H9 (cell line): ENCODE data around the gene OR52W1. TPM values are rescaled to one million over a fixed set of nuclear protein-coding genes. Genes with fewer than 3 reads are reported as not detected.

Experiments used
- DNase-seq: peaks from one replicate; pipeline ENCODE4 v3.0.0-alpha.2; 2017
- H2AFZ ChIP-seq: one replicate; pipeline ENCODE4 v1.6.1; 2013; ENCODE audit warnings: mild to moderate bottlenecking, low read length, control low read depth, moderate library complexity
- H2AK5ac ChIP-seq: 2 replicates; pipeline ENCODE4 v1.6.1; 2013; ENCODE audit warnings: low read length, control low read depth, mixed read lengths; ENCODE audit not compliant: insufficient read length
- H2BK120ac ChIP-seq: one replicate; pipeline ENCODE4 v1.6.1; 2013; ENCODE audit warnings: low read depth, mild to moderate bottlenecking, low read length, control low read depth, inconsistent platforms; ENCODE audit not compliant: poor library complexity, severe bottlenecking
- H2BK12ac ChIP-seq: 2 replicates; pipeline ENCODE4 v1.6.1; 2013; ENCODE audit warnings: low read length, control low read depth, mixed read lengths, low read depth; ENCODE audit not compliant: insufficient read length
- H2BK15ac ChIP-seq: 2 replicates; pipeline ENCODE4 v1.6.1; 2013; ENCODE audit warnings: low read depth, low read length, control low read depth
- H2BK20ac ChIP-seq: one replicate; pipeline ENCODE4 v1.6.1; 2013; ENCODE audit warnings: low read depth, mild to moderate bottlenecking, low read length, control low read depth, inconsistent platforms; ENCODE audit not compliant: poor library complexity, severe bottlenecking
- H2BK5ac ChIP-seq: 2 replicates; pipeline ENCODE4 v1.6.1; 2013; ENCODE audit warnings: low read length, control low read depth, mixed read lengths; ENCODE audit not compliant: insufficient read length
- H3K14ac ChIP-seq: 2 replicates; pipeline ENCODE4 v1.6.1; 2013; ENCODE audit warnings: low read length, control low read depth; ENCODE audit not compliant: insufficient read depth
- H3K18ac ChIP-seq: 2 replicates; pipeline ENCODE4 v1.6.1; 2013; ENCODE audit warnings: low read depth, mild to moderate bottlenecking, mixed read lengths, low read length, control low read depth; ENCODE audit not compliant: insufficient read length
- H3K23ac ChIP-seq: 2 replicates; pipeline ENCODE4 v1.6.1; 2013; ENCODE audit warnings: low read length, control low read depth, mixed read lengths, low read depth; ENCODE audit not compliant: insufficient read length
- H3K23me2 ChIP-seq: 2 replicates; pipeline ENCODE4 v1.6.1; 2013; ENCODE audit warnings: low read depth, mild to moderate bottlenecking, mixed read lengths, low read length, control low read depth; ENCODE audit not compliant: insufficient read length, poor library complexity, severe bottlenecking
- H3K27ac ChIP-seq: 2 replicates; pipeline ENCODE4 v1.5.1; 2013; ENCODE audit warnings: low read length, control low read depth, mixed read lengths, low read depth; ENCODE audit not compliant: insufficient read length
- H3K27me3 ChIP-seq: 2 replicates; pipeline ENCODE4 v1.6.1; 2013; ENCODE audit warnings: low read length, control low read depth, inconsistent platforms; ENCODE audit not compliant: insufficient read depth
- H3K4ac ChIP-seq: 2 replicates; pipeline ENCODE4 v1.6.1; 2013; ENCODE audit warnings: low read depth, mild to moderate bottlenecking, control low read depth, inconsistent platforms, low read length, moderate library complexity
- H3K4me1 ChIP-seq: 2 replicates; pipeline ENCODE4 v1.6.1; 2013; ENCODE audit warnings: low read length, control low read depth, inconsistent platforms; ENCODE audit not compliant: insufficient read depth
- H3K4me2 ChIP-seq: 2 replicates; pipeline ENCODE4 v1.6.1; 2013; ENCODE audit warnings: low read length, control low read depth, mixed read lengths; ENCODE audit not compliant: insufficient read length, insufficient read depth
- H3K56ac ChIP-seq: 2 replicates; pipeline ENCODE4 v1.6.1; 2013; ENCODE audit warnings: low read depth, mild to moderate bottlenecking, mixed read lengths, low read length, control low read depth; ENCODE audit not compliant: insufficient read length
- H3K79me1 ChIP-seq: 2 replicates; pipeline ENCODE4 v1.6.1; 2013; ENCODE audit warnings: low read depth, mild to moderate bottlenecking, moderate library complexity, low read length, control low read depth, inconsistent platforms; ENCODE audit not compliant: insufficient read depth, poor library complexity, severe bottlenecking
- H3K79me2 ChIP-seq: 2 replicates; pipeline ENCODE4 v1.6.1; 2013; ENCODE audit warnings: low read length, control low read depth, inconsistent platforms; ENCODE audit not compliant: insufficient read depth
- H3K9ac ChIP-seq: 2 replicates; pipeline ENCODE4 v1.6.1; 2013; ENCODE audit warnings: low read length, control low read depth, mixed read lengths; ENCODE audit not compliant: insufficient read length; ENCODE audit errors: extremely low read depth
- H3K9me3 ChIP-seq: one replicate; pipeline ENCODE4 v1.6.1; 2013; ENCODE audit warnings: low read depth, low read length, inconsistent platforms; ENCODE audit not compliant: control insufficient read depth
- H3T11ph ChIP-seq: one replicate; pipeline ENCODE4 v1.6.1; 2013; ENCODE audit warnings: mild to moderate bottlenecking, low read length, control low read depth, inconsistent platforms
- H4K20me1 ChIP-seq: one replicate; pipeline ENCODE4 v1.6.1; 2013; ENCODE audit not compliant: control insufficient read depth, insufficient read length, insufficient read depth
- H4K5ac ChIP-seq: 2 replicates; pipeline ENCODE4 v1.6.1; 2013; ENCODE audit warnings: low read depth, mild to moderate bottlenecking, mixed read lengths, low read length, control low read depth; ENCODE audit not compliant: insufficient read length
- H4K8ac ChIP-seq: replicated peaks from 2 replicates; pipeline ENCODE4 v1.6.1; 2013; ENCODE audit warnings: low read length, control low read depth, mixed read lengths, low read depth; ENCODE audit not compliant: insufficient read length
- H4K91ac ChIP-seq: 2 replicates; pipeline ENCODE4 v1.6.1; 2013; ENCODE audit warnings: low read depth, mild to moderate bottlenecking, moderate library complexity, mixed read lengths, low read length, control low read depth; ENCODE audit not compliant: insufficient read length
- H3K27ac Mint-ChIP-seq, 3 experiments: 2 replicates in 2 of 3; 3 replicates in 1 of 3; pipeline ENCODE4 v1.8.0; 2020 to 2021; ENCODE audit warnings: mixed read lengths in 3 of 3, mild to moderate bottlenecking in 1 of 3, moderate library complexity in 1 of 3
- H3K27me3 Mint-ChIP-seq: 2 replicates; pipeline ENCODE4 v1.8.0; 2021; ENCODE audit warnings: low read depth, mild to moderate bottlenecking, moderate library complexity, mixed read lengths
- H3K36me3 Mint-ChIP-seq, 3 experiments: 2 replicates in 2 of 3; 3 replicates in 1 of 3; pipeline ENCODE4 v1.8.0; 2020 to 2021; ENCODE audit warnings: low read depth in 3 of 3, mixed read lengths in 3 of 3; ENCODE audit not compliant: insufficient read depth in 1 of 3
- H3K4me1 Mint-ChIP-seq, 2 experiments: 2 replicates each; pipeline ENCODE4 v1.8.0; 2020; ENCODE audit warnings: mixed read lengths in 2 of 2
- H3K4me3 Mint-ChIP-seq, 2 experiments: 2 replicates in 1 of 2; 3 replicates in 1 of 2; pipeline ENCODE4 v1.8.0; 2020 to 2021; ENCODE audit warnings: mild to moderate bottlenecking in 2 of 2, mixed read lengths in 2 of 2, moderate library complexity in 1 of 2
- H3K9me3 Mint-ChIP-seq, 2 experiments: 2 replicates in 1 of 2; 3 replicates in 1 of 2; pipeline ENCODE4 v1.8.0; 2020; ENCODE audit warnings: mild to moderate bottlenecking in 2 of 2, mixed read lengths in 2 of 2, moderate library complexity in 1 of 2
- CTCF ChIP-seq: fragments of 200-600 bp; sonication (generic); conservative IDR thresholded peaks from 3 replicates; pipeline ENCODE4 v1.8.0; 2021; ENCODE audit warnings: antibody characterized with exemption, mild to moderate bottlenecking
- WGBS: extraction: QIAGEN DNeasy Blood & Tissue Kit; methylation state at CpG from one replicate; pipeline ENCODE4 v1.1.7; 2013; ENCODE audit warnings: missing lambda C conversion rate, low lambda C conversion rate, mixed read lengths; ENCODE audit not compliant: insufficient read length; ENCODE audit errors: extremely low coverage; 5-methylcytosine and 5-hydroxymethylcytosine counted together
- total RNA-seq: library from RNA; stranded (reverse); gene quantifications from 2 replicates; pipeline ENCODE4 v1.2.1, GENCODE V29; 2021

The OR52W1 gene
- total RNA-seq, 1 experiment from 2014 or later = not detected

- H3K4me1 Mint-ChIP-seq = no peaks in the 10 kb centered on the region
- Histone ChIP-seq H3K56ac (no peak overlapping the region), H3K27ac (no peak overlapping the region), H4K91ac (no peak overlapping the region), H3K14ac (no peak overlapping the region), H3K79me2 (no peaks in the 10 kb centered on the region), H2BK15ac (no peak overlapping the region), H3K4me1 (no peaks in the 10 kb centered on the region), H3K18ac (no peak overlapping the region), H3K79me1 (no peaks in the 10 kb centered on the region), H4K5ac (no peak overlapping the region), H3K27me3 (no peaks in the 10 kb centered on the region), H2BK5ac (no peak overlapping the region), H3K23ac (no peak overlapping the region), H3K23me2 (no peaks in the 10 kb centered on the region), H3T11ph (no peak overlapping the region), H2AK5ac (no peak overlapping the region), H2BK12ac (no peak overlapping the region), H4K8ac (no peak overlapping the region), H3K4me2 (no peak overlapping the region), H3K9ac (no peak overlapping the region), H4K20me1 (no peaks in the 10 kb centered on the region), H3K9me3 (no peaks in the 10 kb centered on the region), H3K4ac (no peak overlapping the region), H2BK20ac (no peak overlapping the region), H2AFZ (no peak overlapping the region), H2BK120ac (no peak overlapping the region)
- H3K27ac Mint-ChIP-seq = no peak overlapping the region
- H3K27me3 Mint-ChIP-seq = no peaks in the 10 kb centered on the region
- no peak for DNase-seq
- WGBS = no CpG with 5 or more reads among the region's 3 CpGs
- H3K36me3 Mint-ChIP-seq = peaks cover 5 to 27% (median 17%) of the 10 kb centered on the region in 3 experiments; a peak in 4 of 7 replicates
- H3K4me3 Mint-ChIP-seq = no peak overlapping the region
- no peak for TF ChIP-seq CTCF
- no peaks in the 10 kb centered on the region for H3K9me3 Mint-ChIP-seq
Measured at GRCh38 chr11:6206456-6207180, 7.6 kb downstream of the OR52W1 start.
